ENCODE measurements around the gene KRTAP12-1. TPM values are rescaled to one million over a fixed set of nuclear protein-coding genes. Genes with fewer than 3 reads are reported as not detected.

Gene KRTAP12-1
- total and polyA plus RNA-seq, 9 of the 15 experiments (the other 6 are each of a cell fraction or from before 2014, with no cell fraction given) = not detected

DNA sequence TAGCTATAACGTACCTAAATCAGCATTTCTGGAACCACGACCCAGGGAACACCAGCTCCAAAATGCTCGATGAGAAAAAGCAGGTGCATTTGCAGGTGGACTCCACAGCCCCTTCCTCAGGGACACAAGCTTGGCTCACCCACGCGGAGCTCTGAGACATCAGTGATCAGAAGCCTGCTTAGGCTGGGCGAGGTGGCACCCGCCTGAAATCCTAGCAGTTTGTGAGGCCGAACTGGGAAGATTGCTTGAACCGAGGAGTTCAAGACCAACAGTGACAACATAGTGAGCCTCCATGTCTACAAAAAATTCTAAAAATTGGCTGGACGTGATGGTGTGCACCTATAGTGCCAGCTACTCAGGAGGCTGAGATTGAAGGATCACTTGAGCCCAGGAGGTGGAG lies 31.9 kb upstream of the KRTAP12-1 start (continued):
- no peak for TF ChIP-seq KDM4B (IDR thresholded peaks at IDR 0.05; ENCODE audit: borderline replicate concordance in 2 of 2, low read depth in 1 of 2)
- TF ChIP-seq NR4A1 (CRISPR knock-in tag; IDR thresholded peaks at IDR 0.05) = no peak
- no peak for TF ChIP-seq NR4A1 (tag; IDR thresholded peaks at IDR 0.05)
- TF ChIP-seq ZNF589 (CRISPR knock-in tag; IDR thresholded peaks at IDR 0.05; ENCODE audit: low read depth) = no peak

DNA sequence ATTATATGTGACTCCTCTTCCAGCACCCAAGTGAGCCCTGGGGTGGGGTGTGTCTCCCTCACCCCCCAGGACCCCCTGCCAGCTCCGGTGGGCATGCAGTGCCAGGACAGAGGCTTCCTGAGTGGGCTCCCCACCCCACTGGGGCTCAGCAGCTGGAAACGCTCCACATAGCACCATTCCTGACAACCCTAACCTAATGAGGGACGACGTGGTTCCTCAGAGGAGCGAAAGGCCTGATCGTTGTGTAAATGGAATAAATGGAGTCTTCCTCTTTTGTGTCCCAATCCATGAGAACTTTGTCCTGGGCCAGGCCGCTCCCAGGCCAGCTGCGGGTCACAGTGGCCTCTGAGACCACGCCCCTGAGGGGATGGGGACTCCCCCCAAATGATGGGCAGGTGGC lies 31.2 kb upstream of the KRTAP12-1 start:
- BruUV-seq (replicated peaks) = no TSS peak
- CTCF ChIA-PET (ENCODE audit: low intra/inter-chr PET ratio) = no interaction called here
- TF ChIP-seq NFIX (CRISPR knock-in tag; IDR thresholded peaks at IDR 0.05; ENCODE audit: low read depth) (no peak), CBFA2T2 (conservative IDR thresholded peaks at IDR 0.05) (no peak), POLR3G (IDR thresholded peaks at IDR 0.05; ENCODE audit: extremely low read depth, insufficient read length, insufficient replicate concordance) (no peak), MCM2 (IDR thresholded peaks at IDR 0.05; ENCODE audit: low read depth) (no peak), PHTF2 (CRISPR knock-in tag; IDR thresholded peaks at IDR 0.05) (no peak), FOXP1 (CRISPR knock-in tag; IDR thresholded peaks at IDR 0.05) (no peak), JUND (IDR thresholded peaks at IDR 0.05; ENCODE audit: borderline replicate concordance, low read depth, low read length) (no peak), JUND (tag; IDR thresholded peaks at IDR 0.05; ENCODE audit: borderline replicate concordance, low read depth, low read length) (no peak), ZNF224 (CRISPR knock-in tag; IDR thresholded peaks at IDR 0.05) (no peak), DPF2 (IDR thresholded peaks at IDR 0.05) (no peak), XRCC5 (IDR thresholded peaks at IDR 0.05; ENCODE audit: low read depth, low read length) (no peak), ARID1B (IDR thresholded peaks at IDR 0.05) (no peak), KAT7 (CRISPR knock-in tag; IDR thresholded peaks at IDR 0.05; ENCODE audit: borderline replicate concordance) (no peak), MYBL2 (IDR thresholded peaks at IDR 0.05; ENCODE audit: low read depth) (no peak), MYBL2 (CRISPR knock-in tag; IDR thresholded peaks at IDR 0.05; ENCODE audit: borderline replicate concordance) (no peak)
- TF ChIP-seq, protein P1, sequence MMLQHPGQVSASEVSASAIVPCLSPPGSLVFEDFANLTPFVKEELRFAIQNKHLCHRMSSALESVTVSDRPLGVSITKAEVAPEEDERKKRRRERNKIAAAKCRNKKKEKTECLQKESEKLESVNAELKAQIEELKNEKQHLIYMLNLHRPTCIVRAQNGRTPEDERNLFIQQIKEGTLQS (IDR thresholded peaks at IDR 0.05) = no peak
- TF ChIP-seq, protein P1 (CRISPR knock-in tag; conservative IDR thresholded peaks at IDR 0.05) = no peak
- TF ChIP-seq, protein P2, sequence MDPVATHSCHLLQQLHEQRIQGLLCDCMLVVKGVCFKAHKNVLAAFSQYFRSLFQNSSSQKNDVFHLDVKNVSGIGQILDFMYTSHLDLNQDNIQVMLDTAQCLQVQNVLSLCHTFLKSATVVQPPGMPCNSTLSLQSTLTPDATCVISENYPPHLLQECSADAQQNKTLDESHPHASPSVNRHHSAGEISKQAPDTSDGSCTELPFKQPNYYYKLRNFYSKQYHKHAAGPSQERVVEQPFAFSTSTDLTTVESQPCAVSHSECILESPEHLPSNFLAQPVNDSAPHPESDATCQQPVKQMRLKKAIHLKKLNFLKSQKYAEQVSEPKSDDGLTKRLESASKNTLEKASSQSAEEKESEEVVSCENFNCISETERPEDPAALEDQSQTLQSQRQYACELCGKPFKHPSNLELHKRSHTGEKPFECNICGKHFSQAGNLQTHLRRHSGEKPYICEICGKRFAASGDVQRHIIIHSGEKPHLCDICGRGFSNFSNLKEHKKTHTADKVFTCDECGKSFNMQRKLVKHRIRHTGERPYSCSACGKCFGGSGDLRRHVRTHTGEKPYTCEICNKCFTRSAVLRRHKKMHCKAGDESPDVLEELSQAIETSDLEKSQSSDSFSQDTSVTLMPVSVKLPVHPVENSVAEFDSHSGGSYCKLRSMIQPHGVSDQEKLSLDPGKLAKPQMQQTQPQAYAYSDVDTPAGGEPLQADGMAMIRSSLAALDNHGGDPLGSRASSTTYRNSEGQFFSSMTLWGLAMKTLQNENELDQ (CRISPR knock-in tag; IDR thresholded peaks at IDR 0.05; ENCODE audit: borderline replicate concordance) = no peak

More for the DNA sequence above, 31.2 kb upstream of the KRTAP12-1 start:
- peaks cover 46 to 61% of the 10 kb centered on the region in 2 experiments; a peak in 4 of 5 replicates for H3K27me3 ChIP-seq (ENCODE audit: control insufficient read depth in 2 of 2, insufficient read depth in 2 of 2, low read length in 2 of 2)
- in situ Hi-C loops (cut with MboI) = no loop called here
- ATAC-seq = no peak
- H3K79me2 ChIP-seq (ENCODE audit: control insufficient read depth, insufficient read depth, low read length) = no peaks in the 10 kb centered on the region
- no peak for FAIRE-seq
- H3K9ac ChIP-seq (ENCODE audit: insufficient read depth in 1 of 2, low read depth in 2 of 2, low read length in 2 of 2) = no peak overlapping the region
- no peaks in the 10 kb centered on the region for H3K9me3 ChIP-seq (replicated peaks; ENCODE audit: control insufficient read depth, insufficient read depth, low read depth, low read length)
- H4K20me1 ChIP-seq (replicated peaks; ENCODE audit: control insufficient read depth, insufficient read depth, low read length) = peaks cover 8% of the 10 kb centered on the region; the same call in 1 of the 2 replicates
- no peak overlapping the region for H3K4me3 ChIP-seq
- WGBS (ENCODE audit: insufficient coverage, low coverage, missing lambda C conversion rate) = 1% methylated on average over 9 of the region's 9 CpGs
- intact Hi-C loops (cut with micrococcal nuclease) = no loop called here
- H3K27ac ChIP-seq (ENCODE audit: extremely low read depth, low read depth, low read length) = no peak overlapping the region
- no peak overlapping the region for H3K4me2 ChIP-seq (ENCODE audit: insufficient read depth, low read length)
- H3K36me3 ChIP-seq (ENCODE audit: control insufficient read depth, insufficient read depth, low read length) = no peaks in the 10 kb centered on the region
- H3K9me1 ChIP-seq (ENCODE audit: control insufficient read depth, insufficient read depth, low read length) = no peaks in the 10 kb centered on the region
- POLR2A ChIA-PET = interaction anchor here (1.0 kb wide), 1 partner anchor 12 kb away, joined by 3 read pairs; no protein-coding TSS in a partner anchor
- H3K4me1 ChIP-seq (replicated peaks in 1 of 2; ENCODE audit: control insufficient read depth in 2 of 2, insufficient read depth in 2 of 2, low read length in 2 of 2) = peaks cover 0 to 12% of the 10 kb centered on the region in 2 experiments; a peak in 1 of 5 replicates
- no peak overlapping the region for H2AFZ ChIP-seq (ENCODE audit: low read depth, low read length)
- DNase-seq (ENCODE audit: extremely low read depth in 1 of 4, low spot score in 3 of 4) = no peak
